GM21528 (cell line): ENCODE data around the gene MAPKAP1.
A peak's percentile ranks its signal among the peaks of the same experiment; 100 is the strongest.

Source experiments
- ATAC-seq: cut with Tn5 transposase; IDR thresholded peaks from one replicate; pipeline ENCODE4 v1.9.1; 2021; ENCODE audit warnings: mild to moderate bottlenecking, moderate library complexity; ENCODE audit not compliant: unreplicated experiment, low FRiP score

MAPKAP1 gene

DNA sequence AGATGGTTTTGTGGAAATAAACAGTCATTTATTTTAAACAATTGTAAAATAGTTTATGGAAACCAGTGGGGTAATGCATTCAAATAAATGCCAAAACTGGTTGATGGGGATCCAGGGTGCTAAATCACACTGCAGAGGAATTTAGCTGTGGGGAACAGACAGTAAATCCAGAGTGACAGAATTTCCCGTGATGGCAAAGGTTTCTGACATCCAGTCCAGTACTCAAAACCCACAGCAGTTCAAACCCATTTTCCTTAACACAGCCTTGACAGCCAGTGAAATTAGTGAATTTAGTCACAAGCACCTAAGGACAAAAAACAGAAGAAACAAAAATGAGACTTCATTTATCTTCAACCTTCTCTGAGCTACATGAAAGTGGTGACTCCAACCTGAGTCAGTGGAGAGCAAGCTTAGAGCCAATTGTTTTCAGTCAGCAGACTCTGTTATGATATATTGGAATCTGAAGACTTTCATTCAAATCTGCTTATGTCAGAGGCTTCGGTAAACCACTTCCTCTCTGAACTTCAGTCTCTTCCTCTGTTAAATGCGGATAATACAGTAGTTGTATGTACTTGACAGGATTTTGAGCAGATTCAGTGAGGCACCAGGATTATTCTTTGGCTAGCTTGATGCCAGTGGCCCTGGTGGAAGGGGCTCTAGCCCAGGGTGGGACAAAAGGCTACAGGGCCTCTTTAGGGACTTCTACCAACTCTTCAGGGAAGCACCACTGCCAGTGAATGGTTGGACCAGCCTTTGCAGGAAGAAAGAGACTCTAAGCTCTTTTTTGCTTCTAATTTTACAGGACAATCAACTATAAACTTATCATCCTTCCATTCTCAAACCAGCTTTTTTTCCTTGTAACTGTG is 185.3 kb downstream of the MAPKAP1 start:
- no peak for ATAC-seq

DNA sequence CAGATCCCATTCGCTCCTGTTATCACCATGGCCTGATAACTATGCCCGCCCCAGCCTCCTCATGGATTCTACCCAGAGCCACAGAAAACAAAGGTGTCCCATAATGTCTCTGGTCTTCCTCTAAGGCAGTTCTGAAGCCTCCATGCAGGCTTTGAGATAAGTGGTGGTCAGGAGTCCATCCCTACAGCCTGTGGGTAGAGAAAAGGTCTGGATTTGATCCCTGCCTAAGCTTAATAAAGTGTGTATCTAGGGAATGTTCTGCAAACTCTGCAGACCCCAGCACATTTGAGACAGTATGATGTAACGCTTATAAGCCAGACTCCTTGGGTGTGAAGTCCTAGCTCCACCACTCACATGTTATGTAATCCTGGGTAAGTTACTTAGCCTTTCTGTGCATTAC is 187.3 kb downstream of the MAPKAP1 start:
- ATAC-seq = no peak

GRCh38 chr9:125517577-125517976 is 189.4 kb downstream of the MAPKAP1 start:
- no peak for ATAC-seq

DNA sequence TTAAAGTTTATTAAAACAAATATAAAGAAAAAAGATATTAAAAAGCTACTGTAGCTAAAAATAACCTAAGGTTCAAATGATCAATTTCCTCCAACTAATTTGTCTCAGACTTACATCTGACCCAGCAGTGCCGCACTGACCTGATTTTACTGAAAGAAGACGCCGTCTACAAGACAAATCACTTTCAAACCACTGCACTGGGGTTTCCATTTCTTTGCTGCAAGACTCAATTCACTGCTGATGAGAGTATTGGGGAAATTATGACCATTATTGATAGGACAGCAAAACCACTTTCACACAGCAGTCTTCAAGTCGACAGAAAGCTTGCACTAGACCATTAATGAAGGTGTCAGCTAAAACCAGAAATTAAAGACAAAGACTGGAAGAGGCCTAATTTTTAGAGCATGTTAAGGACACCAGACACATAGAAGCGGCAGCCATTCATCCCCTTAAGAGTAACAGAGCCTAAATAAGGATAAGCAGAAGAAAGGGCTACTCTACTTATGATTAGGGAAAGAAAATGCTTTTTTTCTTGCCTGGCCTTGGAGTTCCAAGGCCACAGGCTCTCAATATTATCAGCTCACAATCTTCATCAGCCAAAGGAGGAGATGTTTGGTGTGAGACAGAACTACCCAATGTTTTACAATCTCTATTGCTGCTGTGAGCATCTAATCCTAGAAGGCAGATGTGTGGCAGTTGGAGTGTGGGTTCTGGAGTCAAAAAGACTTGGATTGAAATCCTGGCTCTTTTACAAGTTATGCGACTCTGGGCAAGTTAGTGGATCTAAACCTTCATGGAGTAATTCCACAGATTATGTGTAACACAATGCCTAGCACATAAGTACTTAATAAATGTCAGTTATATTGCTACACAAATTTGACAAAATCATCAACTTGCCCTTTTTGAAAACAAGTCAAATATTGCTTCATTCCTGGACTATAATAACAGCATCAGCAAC is 190.7 kb downstream of the MAPKAP1 start:
- ATAC-seq = no peak

- ATAC-seq = no peak
Observed at GRCh38 chr9:125515281-125515680, 191.7 kb downstream of the MAPKAP1 start.

GRCh38 chr9:125514468-125514867 is 192.5 kb downstream of the MAPKAP1 start:
- ATAC-seq = no peak

GRCh38 chr9:125513668-125514413 is 193.2 kb downstream of the MAPKAP1 start:
- peak; percentile 81 for ATAC-seq

GRCh38 chr9:125513303-125513667 is 193.7 kb downstream of the MAPKAP1 start:
- ATAC-seq = no peak

DNA sequence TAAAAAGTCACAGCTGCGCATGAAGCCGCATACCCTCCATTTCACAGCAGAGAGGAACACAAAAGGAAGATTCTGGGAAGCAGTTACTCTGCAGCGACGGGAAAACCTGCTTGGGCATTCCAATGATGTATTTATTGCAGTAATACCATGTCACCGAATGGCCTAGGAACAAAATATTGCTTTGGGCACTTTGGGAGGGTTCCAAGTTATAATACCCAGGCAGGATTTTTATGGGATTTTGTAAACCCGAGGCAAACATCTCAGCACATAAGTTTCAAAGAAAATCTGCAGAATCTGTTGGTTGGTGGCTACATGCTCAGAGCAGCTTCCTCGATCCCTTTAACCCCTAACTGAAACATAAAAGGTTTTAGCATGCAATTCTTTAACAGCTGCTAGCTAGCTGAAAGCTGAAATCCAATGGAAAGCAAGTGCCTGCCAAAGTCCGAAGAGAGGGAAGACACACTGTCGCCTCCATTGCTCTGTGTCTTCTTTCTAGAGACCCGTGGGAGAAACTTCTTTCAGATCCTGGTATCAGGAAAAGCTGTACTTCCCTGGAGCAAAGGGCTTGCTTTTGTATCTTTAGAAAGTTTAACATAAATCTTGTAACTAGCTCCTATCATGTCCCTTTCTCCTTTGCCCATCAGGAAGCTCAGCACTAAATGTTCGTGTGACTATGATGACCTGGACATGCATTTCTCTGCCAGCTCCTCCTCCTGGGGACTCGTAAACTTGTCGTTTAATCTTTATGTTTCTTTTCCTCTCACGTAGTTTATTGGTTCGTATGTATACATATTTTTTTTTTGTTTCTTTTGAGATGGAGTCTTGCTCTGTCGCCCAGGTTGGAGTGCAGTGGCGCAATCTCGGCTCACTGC is 195.0 kb downstream of the MAPKAP1 start:
- ATAC-seq = no peak

GRCh38 chr9:125510980-125511379 is 196.0 kb downstream of the MAPKAP1 start:
- no peak for ATAC-seq

DNA sequence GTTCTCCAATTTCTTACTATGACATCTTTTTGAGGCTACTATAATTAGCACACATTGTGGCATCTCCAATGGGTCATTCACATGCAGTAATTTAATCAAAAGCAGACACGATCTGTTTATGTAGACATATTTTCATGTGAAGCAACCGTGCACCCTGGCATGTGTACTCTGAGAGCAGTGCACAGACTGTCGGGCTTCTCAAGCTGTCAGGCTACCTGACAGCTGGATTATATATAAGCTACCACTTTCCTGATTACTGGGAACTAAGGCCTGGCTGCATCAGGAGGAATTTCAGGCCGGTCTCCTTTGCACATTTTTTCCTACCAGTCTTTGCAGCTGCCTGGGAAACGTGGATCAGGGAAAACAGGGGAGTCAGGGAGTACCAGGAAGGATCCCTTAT is 197.5 kb downstream of the MAPKAP1 start:
- ATAC-seq = no peak

GRCh38 chr9:125508249-125508648 is 198.8 kb downstream of the MAPKAP1 start:
- no peak for ATAC-seq

DNA sequence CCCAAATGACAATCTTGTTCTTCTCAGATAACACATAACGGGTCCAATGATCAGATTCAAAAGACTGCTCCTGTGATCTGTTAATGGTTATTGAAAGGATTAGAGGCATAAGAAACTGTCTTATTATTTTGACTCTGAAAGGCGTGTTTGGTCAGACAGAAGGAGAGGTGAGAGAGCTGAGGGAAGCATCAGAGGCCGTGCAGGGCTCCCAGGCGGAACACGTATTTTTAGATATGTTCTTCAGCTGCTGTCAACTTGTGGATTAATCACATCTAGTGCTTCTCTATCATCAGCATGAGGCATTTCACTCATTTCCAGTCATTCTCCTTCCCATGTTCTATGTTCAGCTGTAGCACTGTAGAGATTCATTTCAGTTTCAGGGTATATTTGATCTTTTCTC is 199.8 kb downstream of the MAPKAP1 start:
- no peak for ATAC-seq

- ATAC-seq = no peak
Observed at GRCh38 chr9:125505988-125506438, 201.0 kb downstream of the MAPKAP1 start.

DNA sequence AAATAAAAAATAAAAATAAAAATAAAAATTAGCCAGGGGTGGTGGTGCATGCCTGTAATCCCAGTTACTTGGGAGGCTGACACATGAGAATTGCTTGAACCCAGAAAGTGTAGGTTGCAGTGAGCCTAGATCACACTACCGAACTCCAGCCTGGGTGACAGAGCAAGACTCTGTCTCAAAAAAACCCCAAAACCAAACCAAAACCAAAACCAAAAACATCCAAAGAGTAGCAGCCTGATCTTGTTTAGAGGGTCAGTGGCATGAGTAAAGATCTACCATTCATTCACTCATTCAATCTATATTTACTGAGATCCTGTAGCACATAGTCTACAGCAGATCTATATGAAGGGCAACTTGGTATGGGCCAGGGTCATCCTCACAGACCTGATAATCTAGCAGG is 202.4 kb downstream of the MAPKAP1 start:
- no peak for ATAC-seq

- ATAC-seq = no peak
Observed at GRCh38 chr9:125497906-125498305, 209.1 kb downstream of the MAPKAP1 start.

DNA sequence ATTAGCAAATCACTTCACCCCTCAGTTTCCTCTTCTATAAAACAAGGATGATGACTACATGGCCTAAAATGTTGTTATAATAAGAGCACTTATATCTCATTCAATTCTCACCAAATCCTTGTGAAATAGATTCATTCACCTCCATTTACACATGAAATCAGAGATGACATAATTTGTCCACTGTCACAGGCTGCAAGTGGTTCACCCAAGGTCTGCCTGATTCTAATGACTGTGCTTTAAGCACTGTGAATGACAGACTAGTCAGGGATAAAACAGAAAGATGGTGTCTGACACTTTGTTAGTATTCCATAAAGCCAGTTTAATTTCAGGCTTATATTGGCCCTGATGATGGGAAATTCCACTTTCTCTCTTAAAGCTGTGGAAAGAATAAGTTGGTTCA is 209.5 kb downstream of the MAPKAP1 start:
- ATAC-seq = no peak

DNA sequence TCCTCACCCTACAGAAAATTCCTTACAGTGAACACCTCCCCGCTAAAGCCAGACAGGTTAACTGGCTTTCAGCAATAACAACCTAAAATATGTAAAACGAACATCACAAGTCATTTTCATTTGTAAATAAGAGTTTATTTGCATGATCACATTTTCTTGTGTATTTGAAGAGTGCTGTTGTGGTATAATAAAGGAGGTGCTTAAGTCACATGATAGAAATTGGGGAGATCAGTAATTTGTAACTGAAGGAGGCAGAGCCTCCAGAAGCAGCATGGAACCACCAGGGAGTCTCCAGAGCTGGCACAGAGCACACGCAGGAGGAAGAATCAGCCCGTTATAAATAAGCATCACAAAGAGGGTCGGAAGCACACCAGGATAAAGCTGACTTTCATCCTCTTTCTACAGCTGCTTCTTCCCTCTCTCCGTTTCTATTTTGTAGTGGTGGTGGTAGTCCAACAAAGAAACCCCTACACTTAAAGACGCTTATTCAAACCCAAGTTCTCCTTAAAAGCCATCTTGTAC is 210.6 kb downstream of the MAPKAP1 start:
- ATAC-seq = no peak
